CD1c-positive myeloid dendritic cell (primary cell): ENCODE data around the gene TMEM252.
A peak's percentile ranks its signal among the peaks of the same experiment; 100 is the strongest.

Source experiments
- DNase-seq: peaks from one replicate; pipeline ENCODE4 v3.0.0-alpha.2; 2016; ENCODE audit errors: extremely low spot score

Gene TMEM252

GRCh38 chr9:68541568-68541967, 885 bp upstream of the TMEM252 start:
- DNase-seq: peak; percentile 17

- DNase-seq: no peak
Measured at GRCh38 chr9:68538200-68538599, 2.5 kb downstream of the TMEM252 start.

- no peak for DNase-seq
Measured at GRCh38 chr9:68537616-68537880, 3.1 kb downstream of the TMEM252 start.

GRCh38 chr9:68536876-68537615, 3.6 kb downstream of the TMEM252 start:
- no peak for DNase-seq

- no peak for DNase-seq
Measured at GRCh38 chr9:68533678-68534077, 7.0 kb downstream of the TMEM252 start.

- peak; percentile 43 for DNase-seq
Measured at GRCh38 chr9:68532131-68532530, 8.6 kb downstream of the TMEM252 start.

- DNase-seq: peak; percentile 33
Measured at GRCh38 chr9:68530618-68531017, 10.1 kb downstream of the TMEM252 start.

- DNase-seq: no peak
Measured at GRCh38 chr9:68523367-68523936, 17.2 kb downstream of the TMEM252 start.

GRCh38 chr9:68522954-68523353, 17.7 kb downstream of the TMEM252 start:
- no peak for DNase-seq

- peak; percentile 49 for DNase-seq
Measured at GRCh38 chr9:68522131-68522530, 18.6 kb downstream of the TMEM252 start.

GRCh38 chr9:68515326-68516017, 25.2 kb downstream of the TMEM252 start:
- DNase-seq: no peak

- DNase-seq: no peak
Measured at GRCh38 chr9:68513981-68514380, 26.7 kb downstream of the TMEM252 start.

- DNase-seq: no peak
Measured at GRCh38 chr9:68513385-68513784, 27.3 kb downstream of the TMEM252 start.

- DNase-seq: no peak
Measured at GRCh38 chr9:68509689-68510088, 31.0 kb downstream of the TMEM252 start.

- DNase-seq: no peak
Measured at GRCh38 chr9:68508547-68508946, 32.1 kb downstream of the TMEM252 start.

- no peak for DNase-seq
Measured at GRCh38 chr9:68507806-68508145, 32.9 kb downstream of the TMEM252 start.

- DNase-seq: peak; percentile 19
Measured at GRCh38 chr9:68507130-68507805, 33.4 kb downstream of the TMEM252 start.

- no peak for DNase-seq
Measured at GRCh38 chr9:68506551-68506950, 34.1 kb downstream of the TMEM252 start.

- peak; percentile 67 for DNase-seq
Measured at GRCh38 chr9:68505681-68506409, 34.8 kb downstream of the TMEM252 start.

GRCh38 chr9:68502279-68502678, 38.4 kb downstream of the TMEM252 start:
- no peak for DNase-seq

GRCh38 chr9:68500457-68501381, 40.0 kb downstream of the TMEM252 start:
- DNase-seq: no peak
